ENCODE results near the gene PTDSS2. TPM values are rescaled to one million over a fixed set of nuclear protein-coding genes. Genes with fewer than 3 reads are reported as not detected.
A peak's percentile ranks its signal among the peaks of the same experiment; 100 is the strongest.
"Not testable (repeated sequence)": the region's sequence is repeated elsewhere in the genome, so short reads cannot be mapped to it uniquely, and the experiment has no call there.

PTDSS2 gene
- total RNA-seq, 1 experiment from 2014 or later, result 51.2 TPM

- no peak for DNase-seq (ENCODE audit: low read depth)
Observed at GRCh38 chr11:431921-432320, 18.2 kb upstream of the PTDSS2 start.

- no peak for DNase-seq (ENCODE audit: low read depth)
Observed at GRCh38 chr11:432501-433100, 17.5 kb upstream of the PTDSS2 start.

- DNase-seq (ENCODE audit: low read depth), result no peak
Observed at GRCh38 chr11:433111-433510, 17.0 kb upstream of the PTDSS2 start.

GRCh38 chr11:433641-434040 lies 16.4 kb upstream of the PTDSS2 start:
- no peak for DNase-seq (ENCODE audit: low read depth)

- DNase-seq (ENCODE audit: low read depth), result no peak
Observed at GRCh38 chr11:434496-434895, 15.6 kb upstream of the PTDSS2 start.

GRCh38 chr11:434999-435740 lies 14.9 kb upstream of the PTDSS2 start:
- DNase-seq (ENCODE audit: low read depth), result not testable (repeated sequence)

- DNase-seq (ENCODE audit: low read depth), result no peak
Observed at GRCh38 chr11:437228-437870, 12.7 kb upstream of the PTDSS2 start.

GRCh38 chr11:438101-438844 lies 11.8 kb upstream of the PTDSS2 start:
- no peak for DNase-seq (ENCODE audit: low read depth)

- DNase-seq (ENCODE audit: low read depth), result peak; percentile 27
Observed at GRCh38 chr11:439315-440064, 10.6 kb upstream of the PTDSS2 start.

GRCh38 chr11:440065-441042 lies 9.7 kb upstream of the PTDSS2 start:
- peak; percentile 21 for DNase-seq (ENCODE audit: low read depth)

- no peak for DNase-seq (ENCODE audit: low read depth)
Observed at GRCh38 chr11:441043-441417, 9.0 kb upstream of the PTDSS2 start.

GRCh38 chr11:441418-442274 lies 8.4 kb upstream of the PTDSS2 start, which contains the start of gene ANO9:
TSS of gene ANO9 (minus strand) at chr11:442011. CDS start at chr11:441926, 85 bp downstream.
- no peak for DNase-seq (ENCODE audit: low read depth)

- no peak for DNase-seq (ENCODE audit: low read depth)
Observed at GRCh38 chr11:442611-443081, 7.4 kb upstream of the PTDSS2 start.

- DNase-seq (ENCODE audit: low read depth), result peak; percentile 83
Observed at GRCh38 chr11:443542-444199, 6.4 kb upstream of the PTDSS2 start.

GRCh38 chr11:444396-445144 lies 5.5 kb upstream of the PTDSS2 start:
- peak; percentile 59 for DNase-seq (ENCODE audit: low read depth)

- DNase-seq (ENCODE audit: low read depth), result no peak
Observed at GRCh38 chr11:445765-446588, 4.1 kb upstream of the PTDSS2 start.

GRCh38 chr11:446891-447290 lies 3.2 kb upstream of the PTDSS2 start:
- DNase-seq (ENCODE audit: low read depth), result no peak
